NOMO-1 treated with dmso at 0.1 percent for 144 hours (cell line): ENCODE results near the gene CPA1.
A peak's percentile ranks its signal among the peaks of the same experiment; 100 is the strongest.

Experiments
- DNase-seq: peaks from one replicate; lab custom pipeline; 2025; ENCODE audit not compliant: unreplicated experiment; lab: John Stamatoyannopoulos, UW

Gene CPA1

DNA sequence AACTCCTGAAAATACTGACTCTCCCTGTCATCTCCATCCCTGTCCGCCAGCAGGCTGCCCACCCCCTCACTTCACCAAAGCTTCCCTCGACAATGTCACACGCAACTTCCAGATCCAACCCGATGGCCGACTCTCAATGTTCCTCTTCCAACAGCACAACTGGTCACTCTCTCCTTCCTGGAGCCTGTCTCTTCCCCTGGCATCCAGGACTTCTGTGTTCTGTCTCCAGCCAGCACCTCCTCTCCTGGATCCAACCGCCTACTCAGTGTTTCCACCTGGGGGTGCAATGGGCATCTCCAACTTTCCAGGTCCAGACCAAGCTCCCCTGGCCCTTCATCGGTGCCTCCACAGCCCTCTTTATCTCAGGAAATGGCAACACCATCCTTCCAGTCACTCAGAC lies 27.1 kb upstream of the CPA1 start:
- no peak for DNase-seq

DNA sequence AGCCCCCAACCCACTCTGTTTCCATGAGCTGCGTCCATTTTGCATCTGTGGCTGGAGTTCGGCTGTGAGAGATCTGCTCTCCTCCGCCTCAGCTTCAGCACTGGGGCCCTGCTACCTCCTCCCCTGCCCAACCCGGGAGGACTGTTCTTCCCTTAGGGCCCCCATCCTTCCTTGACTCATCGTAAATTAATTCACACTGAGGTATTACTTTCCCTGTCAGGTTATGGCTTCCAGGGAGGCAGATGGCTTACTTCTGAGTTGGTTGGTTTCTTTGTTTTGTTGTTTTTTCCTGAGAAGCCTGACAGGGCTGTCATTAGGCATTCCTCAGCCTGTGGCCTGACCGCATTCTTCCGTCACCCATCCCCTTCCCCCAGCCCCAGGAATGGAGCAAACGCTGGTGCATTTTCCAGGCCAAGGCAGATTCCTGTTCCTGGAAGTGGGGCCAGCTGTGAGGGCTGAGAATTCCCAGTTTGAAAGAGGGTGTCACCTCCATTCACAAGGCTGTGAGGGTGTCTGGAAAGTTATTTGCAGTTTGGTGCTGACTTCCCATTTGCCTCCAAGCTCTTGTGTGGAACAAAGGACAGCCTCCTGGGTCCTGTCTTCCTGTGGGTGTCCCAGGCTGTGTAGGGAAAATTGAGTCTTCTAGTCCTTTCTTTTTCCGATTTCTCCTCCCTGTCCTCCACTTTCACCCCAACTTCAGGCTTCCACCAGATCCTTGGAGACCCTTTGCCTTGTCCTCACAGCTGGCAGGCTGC lies 24.0 kb upstream of the CPA1 start:
- DNase-seq = no peak

DNA sequence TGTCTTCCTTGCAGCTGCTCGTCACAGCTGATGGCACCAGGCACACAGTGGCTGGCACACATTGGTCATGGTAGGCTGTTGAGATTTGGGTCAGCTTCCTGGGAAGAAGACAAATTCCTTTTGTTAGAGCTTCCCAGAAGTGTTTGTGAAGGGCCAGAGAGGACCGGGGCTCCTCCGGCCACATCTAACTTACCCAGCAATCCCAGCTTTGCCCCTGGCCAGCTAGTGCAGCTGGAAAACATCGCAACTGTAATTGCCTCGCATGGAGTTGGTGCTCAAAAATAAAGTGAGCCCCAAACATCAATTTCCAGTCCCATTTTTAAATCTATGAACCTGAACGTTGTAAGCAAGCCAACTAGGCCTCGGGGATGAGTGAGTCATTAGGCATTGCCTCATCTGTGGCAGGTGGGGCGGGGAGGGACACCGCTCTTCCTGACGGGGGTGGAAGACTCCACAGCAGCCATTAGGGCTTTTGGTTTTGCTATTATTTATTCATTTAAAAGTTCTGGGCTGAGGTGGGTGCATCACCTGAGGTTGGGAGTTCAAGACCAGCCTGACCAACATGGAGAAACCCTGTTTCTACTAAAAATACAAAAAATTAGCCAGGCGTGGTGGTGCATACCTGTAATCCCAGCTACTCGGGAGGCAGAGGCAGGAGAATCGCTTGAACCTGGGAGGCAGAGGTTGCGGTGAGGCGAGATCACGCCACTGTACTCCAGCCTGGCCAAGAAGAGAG lies 23.2 kb upstream of the CPA1 start:
- no peak for DNase-seq

DNA sequence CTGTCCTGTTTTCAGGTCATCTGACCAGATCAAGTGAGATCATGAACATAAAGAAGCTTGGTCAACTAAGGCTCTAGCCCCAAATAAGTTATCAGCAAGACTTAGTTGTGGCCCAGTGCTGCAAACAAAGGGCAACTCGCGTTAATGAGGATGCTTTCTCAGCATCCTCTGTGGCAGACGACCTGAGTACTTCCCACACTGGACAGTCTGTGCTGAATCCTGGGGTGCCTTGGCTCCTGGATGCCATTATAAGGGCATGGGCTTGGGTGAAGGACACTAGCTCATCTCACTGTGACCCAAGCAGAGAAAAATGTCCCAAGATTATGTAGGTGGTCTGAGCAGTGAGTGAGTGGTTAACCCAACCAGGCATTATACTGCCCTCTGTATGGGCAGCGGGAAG lies 21.8 kb upstream of the CPA1 start:
- no peak for DNase-seq

DNA sequence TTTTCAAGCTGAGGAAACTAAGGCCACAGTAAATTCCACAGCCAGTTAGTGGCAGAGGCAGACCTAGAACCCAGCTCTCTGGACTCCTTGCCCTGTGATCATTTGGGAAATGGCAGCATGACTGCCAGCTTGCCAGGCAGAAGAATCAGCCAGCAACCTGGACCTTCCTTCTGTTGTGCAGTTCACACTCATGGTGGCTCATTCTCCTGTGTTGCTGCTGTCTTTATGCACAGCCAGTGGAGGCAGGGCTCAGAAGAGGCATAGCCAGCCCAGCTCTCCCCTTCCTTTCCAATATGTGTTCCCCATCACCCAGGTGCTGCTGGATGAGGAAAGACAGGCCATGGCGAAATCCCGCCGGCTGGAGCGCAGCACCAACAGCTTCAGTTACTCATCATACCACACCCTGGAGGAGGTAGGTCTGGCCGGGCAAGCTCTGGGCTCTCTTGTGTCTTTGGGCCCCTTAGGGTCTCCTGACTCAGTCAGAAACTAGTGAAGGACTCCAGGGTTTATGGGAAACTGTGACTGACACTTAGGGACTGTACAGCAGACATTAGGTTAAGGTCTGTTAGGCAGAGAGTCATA lies 20.9 kb upstream of the CPA1 start:
- DNase-seq = no peak

DNA sequence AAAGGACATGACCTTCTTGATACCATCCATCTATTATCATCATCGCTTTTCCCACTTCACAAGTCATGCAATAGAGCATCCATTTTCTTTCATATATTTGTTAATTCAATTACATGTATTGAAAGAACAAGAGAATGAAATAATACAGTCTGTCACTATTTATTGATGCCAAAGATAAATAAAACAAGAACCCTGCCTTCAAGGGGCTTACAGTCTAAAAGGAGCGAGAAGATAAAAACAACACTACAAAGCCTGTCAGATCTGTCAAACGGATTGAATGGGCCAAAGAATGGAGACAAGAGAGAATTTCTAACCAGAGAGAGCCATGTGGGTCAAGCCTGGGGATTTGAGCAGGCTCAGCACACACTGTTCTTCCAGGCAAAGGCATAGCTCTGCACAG lies 19.8 kb upstream of the CPA1 start:
- no peak for DNase-seq

DNA sequence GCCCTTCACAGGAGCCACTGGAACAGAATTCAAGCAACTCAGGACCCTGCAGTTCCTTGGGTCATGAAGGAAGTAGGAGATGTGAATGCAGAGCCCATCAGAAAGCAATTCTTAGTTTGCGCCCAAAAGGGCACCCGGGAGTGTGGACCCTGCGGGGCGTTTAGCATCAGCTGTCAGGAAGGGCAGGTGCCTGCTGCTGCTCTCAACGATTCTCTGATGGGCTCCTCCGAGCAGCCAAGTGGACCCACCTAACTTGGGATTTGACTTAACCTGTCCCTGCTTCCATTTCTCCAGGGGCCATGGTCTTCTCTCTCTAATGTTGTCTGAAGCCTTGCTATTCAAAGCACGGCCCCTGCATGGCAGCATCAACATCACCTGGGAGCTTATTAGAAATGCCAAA lies 18.6 kb upstream of the CPA1 start:
- DNase-seq = no peak

DNA sequence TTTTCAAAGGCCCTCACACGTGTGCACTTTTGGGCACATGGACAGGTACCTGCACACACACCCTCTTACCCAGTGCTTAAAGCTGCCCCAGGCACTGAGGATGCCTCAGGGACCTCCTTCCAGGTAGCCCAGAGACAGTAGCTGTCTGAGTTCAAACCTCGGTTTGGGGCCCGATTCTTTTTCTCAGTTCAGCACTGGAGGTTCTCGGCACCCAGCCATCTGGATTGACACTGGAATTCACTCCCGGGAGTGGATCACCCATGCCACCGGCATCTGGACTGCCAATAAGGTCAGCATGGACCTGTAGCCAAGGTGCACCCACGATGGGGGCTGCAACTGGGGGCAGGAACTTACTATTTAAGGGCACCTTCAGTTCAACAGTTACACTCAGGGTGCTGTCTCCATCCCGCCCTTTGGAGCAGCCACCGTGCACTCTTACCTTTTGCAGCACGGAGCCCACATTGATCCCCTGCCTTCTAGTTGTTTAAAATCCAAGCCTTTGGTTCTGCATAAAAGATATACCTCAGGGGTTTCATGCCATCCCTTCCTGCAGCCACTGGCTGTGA lies 18.0 kb upstream of the CPA1 start:
- no peak for DNase-seq

DNA sequence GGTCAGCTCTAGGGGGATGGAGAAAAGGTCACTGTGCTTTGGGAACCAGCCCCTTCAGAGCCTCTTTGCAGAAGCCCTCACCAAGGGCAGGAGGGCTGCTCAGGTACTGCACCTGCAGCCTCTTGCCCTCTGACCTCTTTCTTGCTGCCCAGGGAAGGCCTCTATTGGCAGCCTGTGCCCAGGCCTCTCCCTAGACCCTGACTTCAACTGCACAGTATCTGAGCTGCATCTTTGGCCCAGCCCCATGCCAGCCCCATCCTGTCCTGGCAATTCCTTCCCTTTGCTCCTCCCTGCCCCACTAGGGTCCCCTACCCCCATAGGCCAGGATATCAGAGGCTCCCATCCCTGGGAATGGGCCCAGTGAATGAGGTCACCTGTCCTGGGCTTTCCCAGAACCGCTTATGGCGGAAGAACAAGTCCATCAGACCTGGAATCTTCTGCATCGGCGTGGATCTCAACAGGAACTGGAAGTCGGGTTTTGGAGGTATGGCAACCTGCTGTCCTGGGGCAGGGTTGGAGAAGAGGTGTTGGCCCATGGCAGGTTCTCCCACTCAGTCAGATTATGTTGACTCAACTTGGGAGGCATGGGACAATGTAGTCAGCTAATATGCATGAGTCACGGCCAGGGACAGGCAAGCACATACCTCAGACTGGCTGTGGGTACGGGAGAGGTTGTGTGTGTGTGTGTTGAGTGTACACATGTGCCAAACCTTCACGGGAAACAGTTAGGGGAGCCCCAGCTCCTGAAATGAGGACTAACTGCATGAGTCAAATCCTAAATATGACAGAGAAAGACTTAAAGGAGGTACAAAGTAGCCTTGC lies 17.1 kb upstream of the CPA1 start:
- no peak for DNase-seq

DNA sequence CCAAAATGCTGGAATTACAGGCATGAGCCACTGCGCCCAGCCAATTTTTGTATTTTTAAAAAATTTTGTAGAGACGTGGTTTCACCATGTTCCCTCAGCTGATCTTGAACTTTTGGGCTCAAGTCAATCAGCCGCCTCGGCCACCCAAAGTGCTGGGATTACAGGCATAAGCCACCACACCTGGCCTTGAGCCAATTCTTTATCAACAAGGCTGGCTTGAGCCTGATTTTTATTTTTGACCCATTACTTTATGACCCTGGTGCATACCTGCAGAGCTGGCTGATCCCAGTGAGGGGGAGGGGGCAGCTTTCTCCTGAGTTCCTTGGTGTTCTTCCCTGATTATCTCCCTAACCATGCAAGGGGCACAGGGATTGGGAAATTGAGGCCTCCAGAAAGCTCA lies 15.8 kb upstream of the CPA1 start:
- DNase-seq = no peak

DNA sequence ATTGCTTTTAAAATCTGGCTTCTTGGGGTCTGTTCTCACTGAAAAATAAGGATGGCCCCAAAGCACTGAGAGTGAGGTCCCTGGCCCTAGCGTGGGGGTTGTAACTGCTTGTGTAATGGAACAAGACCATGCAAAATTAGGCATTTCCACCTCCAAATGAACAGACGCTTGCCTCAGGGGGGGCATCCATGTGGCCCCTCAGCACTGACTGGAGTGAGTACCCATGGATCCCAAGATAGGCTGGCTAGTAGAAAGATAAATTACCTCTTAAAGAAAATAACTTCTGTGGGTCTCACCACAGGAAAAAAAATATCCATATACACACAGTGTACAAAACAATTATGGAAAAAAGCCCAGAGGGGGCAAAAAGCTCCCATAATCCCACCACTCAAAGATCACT lies 15.2 kb upstream of the CPA1 start:
- no peak for DNase-seq

DNA sequence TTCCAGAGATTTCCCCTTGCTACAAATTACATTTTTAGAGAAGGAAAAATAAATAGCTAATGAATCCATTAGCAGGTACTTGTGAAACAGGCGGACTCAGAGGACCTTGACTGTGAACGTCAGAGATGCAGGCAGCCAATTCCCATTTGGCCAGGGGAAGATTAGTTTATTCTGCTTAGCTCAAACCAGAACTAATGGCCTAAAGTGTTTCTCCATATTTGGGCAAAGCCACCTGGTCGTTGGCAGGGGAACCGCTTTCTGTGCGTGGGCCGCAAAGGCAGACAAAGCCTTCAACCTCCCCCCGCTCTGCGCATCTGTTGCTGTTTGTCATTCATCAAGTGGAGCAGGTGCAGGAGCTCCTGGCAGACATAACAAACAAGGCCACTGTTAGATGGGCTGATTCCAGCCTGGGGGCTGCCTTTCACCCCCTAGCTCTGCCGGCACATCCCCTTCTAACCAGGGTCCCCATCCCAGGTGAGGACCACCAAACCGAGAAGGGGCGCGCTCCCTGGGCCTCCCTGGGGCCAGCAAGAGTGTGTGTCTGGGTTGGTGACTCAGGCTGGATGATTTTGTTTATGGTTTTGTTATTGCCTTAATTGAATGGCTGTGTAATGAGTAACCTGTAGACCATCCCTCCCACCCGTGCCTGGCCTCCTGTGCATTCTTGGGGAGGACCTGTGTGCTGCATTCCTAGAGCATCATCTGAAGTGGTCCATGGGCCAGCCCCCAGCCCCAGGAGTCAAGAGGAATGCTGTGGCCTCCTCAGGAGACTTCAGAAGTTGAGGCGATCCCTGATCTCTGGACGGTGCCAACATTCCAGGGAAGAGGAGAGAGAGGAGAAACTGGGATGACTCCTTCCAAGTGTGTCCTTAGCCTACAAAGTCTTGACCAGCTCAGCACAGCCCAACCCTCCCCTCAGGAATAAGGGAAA lies 14.5 kb upstream of the CPA1 start:
- no peak for DNase-seq

DNA sequence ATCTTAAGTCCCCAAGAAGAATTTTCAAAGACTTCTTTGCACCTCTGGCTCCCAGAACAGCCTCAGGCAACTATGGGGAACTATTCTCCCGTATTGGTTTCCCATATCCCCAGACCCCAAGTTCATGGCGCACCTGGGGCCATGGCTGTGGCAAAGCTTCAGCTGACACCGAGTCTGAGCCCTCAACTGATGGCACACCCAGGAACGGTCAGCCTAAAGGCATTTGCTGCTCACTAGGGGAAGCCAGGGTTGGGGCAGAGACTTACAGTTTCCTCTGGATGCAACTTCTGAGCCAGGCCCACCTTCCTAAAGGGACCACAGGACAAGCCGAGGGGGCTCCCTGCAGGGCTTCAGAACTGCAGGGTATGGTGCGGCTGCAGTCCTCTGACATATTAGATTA lies 13.7 kb upstream of the CPA1 start:
- DNase-seq = no peak

DNA sequence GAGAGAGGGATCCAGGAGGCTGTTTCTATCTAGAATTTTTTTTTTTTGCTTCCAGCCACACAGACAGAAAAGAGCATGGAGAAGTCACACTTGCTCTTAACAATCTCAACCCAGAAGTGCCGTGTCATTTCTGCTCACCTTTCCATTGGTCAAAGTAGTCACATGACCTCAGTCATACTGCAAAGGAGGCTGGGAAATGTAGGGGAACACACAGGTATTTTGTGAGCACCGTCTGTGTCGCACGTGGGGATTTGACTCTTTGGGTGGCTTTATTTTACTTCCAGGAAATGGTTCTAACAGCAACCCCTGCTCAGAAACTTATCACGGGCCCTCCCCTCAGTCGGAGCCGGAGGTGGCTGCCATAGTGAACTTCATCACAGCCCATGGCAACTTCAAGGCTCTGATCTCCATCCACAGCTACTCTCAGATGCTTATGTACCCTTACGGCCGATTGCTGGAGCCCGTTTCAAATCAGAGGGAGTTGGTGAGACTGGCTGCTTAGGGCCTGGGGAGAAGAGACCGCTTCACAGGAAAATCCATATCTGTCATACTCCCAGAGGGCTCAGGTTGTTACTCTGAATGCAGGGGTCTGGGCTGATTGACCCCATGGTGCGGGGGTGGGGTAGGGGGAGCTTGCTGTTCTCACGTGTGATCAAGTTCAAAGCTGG lies 13.1 kb upstream of the CPA1 start:
- no peak for DNase-seq

DNA sequence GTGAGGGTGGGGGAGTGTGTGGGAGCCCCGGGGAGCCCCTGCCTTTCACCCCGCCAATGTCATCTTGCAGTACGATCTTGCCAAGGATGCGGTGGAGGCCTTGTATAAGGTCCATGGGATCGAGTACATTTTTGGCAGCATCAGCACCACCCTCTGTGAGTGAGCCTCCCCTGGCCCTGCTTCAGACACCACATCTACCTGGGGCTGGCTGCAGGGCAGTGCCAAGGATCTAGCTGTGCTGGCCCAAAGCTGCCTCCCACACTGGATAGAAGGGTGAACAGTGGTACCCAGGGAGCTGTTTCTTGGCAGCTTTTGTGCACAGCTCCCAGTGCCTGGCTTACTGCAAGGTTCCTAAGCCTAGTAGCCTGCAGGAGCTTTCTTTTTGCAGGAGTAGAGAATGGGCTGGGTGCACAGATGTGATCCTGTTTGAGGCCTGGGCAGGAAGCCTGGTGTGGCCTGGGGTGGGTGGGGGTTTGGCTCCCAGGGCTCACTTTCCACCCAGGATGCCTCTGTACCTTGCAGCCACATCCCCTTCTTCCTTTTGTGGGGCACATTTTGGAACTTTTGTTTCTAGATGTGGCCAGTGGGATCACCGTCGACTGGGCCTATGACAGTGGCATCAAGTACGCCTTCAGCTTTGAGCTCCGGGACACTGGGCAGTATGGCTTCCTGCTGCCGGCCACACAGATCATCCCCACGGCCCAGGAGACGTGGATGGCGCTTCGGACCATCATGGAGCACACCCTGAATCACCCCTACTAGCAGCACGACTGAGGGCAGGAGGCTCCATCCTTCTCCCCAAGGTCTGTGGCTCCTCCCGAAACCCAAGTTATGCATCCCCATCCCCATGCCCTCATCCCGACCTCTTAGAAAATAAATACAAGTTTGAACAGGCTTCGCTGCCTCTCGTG lies 12.2 kb upstream of the CPA1 start:
- DNase-seq = no peak

DNA sequence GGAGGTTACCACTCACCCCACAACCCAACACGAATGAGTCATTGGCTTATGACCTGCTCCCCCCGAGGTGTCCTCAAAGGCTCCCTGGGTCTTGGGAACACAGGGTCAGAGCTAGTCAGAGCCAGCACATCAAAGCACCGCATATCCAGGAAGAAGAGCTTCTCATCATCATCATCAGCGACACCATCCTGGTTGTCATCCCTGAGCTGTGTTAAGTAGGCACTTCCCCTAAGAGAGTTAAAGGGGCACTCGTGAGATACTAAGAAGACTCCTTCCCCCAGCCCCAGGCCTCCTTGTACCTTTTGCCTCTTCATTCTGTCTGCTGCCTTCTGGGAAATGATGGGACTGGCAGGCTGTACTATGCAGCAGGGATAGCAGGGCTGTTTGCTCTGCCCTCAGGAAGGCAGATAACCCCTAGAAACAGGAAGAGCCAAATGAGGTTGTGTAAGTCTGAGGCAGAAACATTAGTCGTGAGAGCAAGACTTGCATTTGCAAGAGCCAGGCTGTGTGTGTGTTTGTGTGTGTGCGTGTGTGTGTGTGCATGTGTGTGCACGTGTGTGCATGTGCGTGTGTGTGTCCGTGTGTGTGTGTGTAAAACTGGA lies 11.1 kb upstream of the CPA1 start:
- peak; percentile 60 for DNase-seq

DNA sequence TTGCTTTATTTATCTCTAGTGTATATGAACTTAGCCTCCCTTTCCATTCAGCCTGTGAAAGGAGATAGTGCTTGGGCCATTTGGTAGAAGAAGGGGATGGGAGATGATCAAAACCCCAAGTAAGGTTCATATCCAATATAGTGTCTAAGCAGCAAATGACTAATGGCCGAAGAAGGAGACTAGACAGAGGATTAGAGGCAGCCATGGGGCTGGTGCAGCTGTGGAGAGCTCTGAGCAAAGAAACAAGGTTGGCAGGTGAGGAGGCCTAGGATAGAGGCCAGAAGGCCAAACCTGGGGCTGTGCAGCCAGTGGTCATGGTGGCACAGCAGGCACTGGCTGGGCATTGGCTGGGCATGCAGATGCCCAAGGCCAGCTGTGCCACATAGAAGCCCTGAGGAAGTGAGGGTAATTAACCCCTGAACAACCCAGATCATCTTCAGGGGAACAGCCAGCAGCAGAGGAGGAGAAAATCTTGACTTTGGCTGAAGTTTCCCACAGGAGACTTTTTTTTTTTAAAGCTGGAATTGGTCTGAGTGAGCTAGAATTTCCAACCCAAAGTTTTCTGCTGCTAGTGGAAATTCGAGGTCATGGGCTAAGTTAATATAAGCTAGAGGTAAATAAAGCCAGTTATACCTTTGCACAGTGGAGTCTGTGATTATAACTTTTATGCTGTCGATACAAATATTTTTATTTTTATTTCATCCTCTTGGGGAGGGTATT lies 10.3 kb upstream of the CPA1 start:
- no peak for DNase-seq

DNA sequence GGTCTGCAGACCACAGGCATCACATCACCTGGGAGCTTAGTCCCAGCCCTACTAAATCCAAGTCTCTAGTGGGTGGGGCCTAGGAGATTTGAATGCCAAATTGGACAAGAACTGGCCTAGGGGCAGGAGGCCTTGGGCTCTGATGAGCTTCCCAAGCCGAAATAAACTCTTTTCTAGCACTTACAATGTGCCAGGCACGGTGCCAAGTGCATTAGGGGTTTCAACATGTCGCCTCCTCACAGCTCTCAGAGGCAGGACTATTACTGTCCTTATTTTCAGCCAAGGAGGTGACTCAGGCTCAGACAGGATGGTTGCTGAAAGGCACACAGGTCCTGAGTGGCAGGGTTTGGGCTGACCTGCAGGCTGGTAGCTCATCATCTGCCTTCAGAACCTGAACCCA lies 9.2 kb upstream of the CPA1 start:
- DNase-seq = no peak
